Endothelial cell of umbilical vein (primary cell): ENCODE measurements around the gene PSTPIP1. TPM values are rescaled to one million over a fixed set of nuclear protein-coding genes. Genes with fewer than 3 reads are reported as not detected.

ENCODE experiments used
- BruUV-seq: library from RNA; stranded (reverse); fragments of 400-500 nt; replicated peaks from 2 replicates; lab custom pipeline; 2021; lab: Mats Ljungman, UMichigan
- CTCF ChIA-PET: fragments of 300-600, 350-600 bp; sonication (Branson Sonifier 250); formaldehyde crosslinking; loops from one replicate; lab custom pipeline; 2021; ENCODE audit warnings: antibody characterized with exemption, inconsistent platforms; lab: Charles Lee
- POLR2A ChIA-PET: fragments of 300-600, 350-600 bp; sonication (Branson Sonifier 250); formaldehyde crosslinking; loops from one replicate; lab custom pipeline; 2021; ENCODE audit warnings: antibody characterized with exemption, inconsistent platforms; lab: Charles Lee
- DNase-seq: peaks from one replicate; pipeline ENCODE4 v3.0.0-alpha.2; 2011; ENCODE audit warnings: low read depth, low spot score
- FAIRE-seq: peaks from 2 replicates; lab custom pipeline; 2011; peaks lifted over from hg19 to GRCh38; lab: Jason Lieb, UNC
- H2AFZ ChIP-seq: 2 replicates; pipeline ENCODE4 v1.6.0; 2012; ENCODE audit warnings: low read depth, low read length, control low read depth, inconsistent platforms
- H3K27ac ChIP-seq: 2 replicates; pipeline ENCODE4 v1.5.1; 2011; ENCODE audit warnings: low read depth, mild to moderate bottlenecking, control low read depth, low read length, moderate library complexity; ENCODE audit not compliant: insufficient read depth
- H3K27me3 ChIP-seq, 2 experiments: 2 replicates each; pipeline versions ENCODE4 v1.6.0 to v1.6.1; 2011; ENCODE audit warnings: low read length in 2 of 2, mixed read lengths in 1 of 2; ENCODE audit not compliant: control insufficient read depth in 2 of 2, insufficient read depth in 2 of 2
- H3K36me3 ChIP-seq, 2 experiments: 2 replicates in 1 of 2; 3 replicates in 1 of 2; pipeline ENCODE4 v1.5.1; 2011; ENCODE audit warnings: low read length in 2 of 2, mild to moderate bottlenecking in 1 of 2, moderate library complexity in 1 of 2; ENCODE audit not compliant: control insufficient read depth in 2 of 2, insufficient read depth in 2 of 2; ENCODE audit errors: extremely low read depth in 1 of 2
- H3K4me1 ChIP-seq: 3 replicates; pipeline ENCODE4 v1.5.1; 2011; ENCODE audit warnings: mild to moderate bottlenecking, low read length; ENCODE audit not compliant: control insufficient read depth, insufficient read depth; ENCODE audit errors: extremely low read depth
- H3K4me2 ChIP-seq: 2 replicates; pipeline ENCODE4 v1.6.1; 2011; ENCODE audit warnings: low read length, control low read depth, mixed read lengths; ENCODE audit not compliant: insufficient read depth
- H3K4me3 ChIP-seq, 3 experiments: fragments of 200-600 bp in 1 of 3; sonication (generic), shearing (Covaris generic) in 1 of 3; replicated peaks in 1 of 3; 2 replicates each; pipeline ENCODE4 v1.5.1; 2011 to 2016; ENCODE audit warnings: control low read depth in 3 of 3, low read length in 3 of 3, mild to moderate bottlenecking in 2 of 3, inconsistent platforms in 1 of 3, low read depth in 1 of 3, moderate library complexity in 1 of 3; ENCODE audit not compliant: insufficient read depth in 1 of 3
- H3K79me2 ChIP-seq: 2 replicates; pipeline ENCODE4 v1.6.0; 2012; ENCODE audit warnings: low read length, inconsistent platforms; ENCODE audit not compliant: control insufficient read depth, insufficient read depth
- H3K9ac ChIP-seq: replicated peaks from 2 replicates; pipeline ENCODE3; 2011; ENCODE audit warnings: low read length, control low read depth; ENCODE audit not compliant: insufficient read depth; ENCODE audit errors: extremely low read depth
- H3K9me1 ChIP-seq: replicated peaks from 3 replicates; pipeline ENCODE4 v1.6.0; 2011; ENCODE audit warnings: mild to moderate bottlenecking, low read length; ENCODE audit not compliant: control insufficient read depth, insufficient read depth; ENCODE audit errors: extremely low read depth
- H3K9me3 ChIP-seq: replicated peaks from 2 replicates; pipeline ENCODE4 v1.5.1; 2012; ENCODE audit warnings: low read length, inconsistent platforms; ENCODE audit not compliant: control insufficient read depth, insufficient read depth
- H4K20me1 ChIP-seq: replicated peaks from 2 replicates; pipeline ENCODE3; 2011; ENCODE audit warnings: mild to moderate bottlenecking, low read length; ENCODE audit not compliant: control insufficient read depth, insufficient read depth; ENCODE audit errors: extremely low read depth
- EZH2 ChIP-seq: IDR thresholded peaks from 2 replicates; pipeline ENCODE4 v1.6.1; 2012; ENCODE audit warnings: borderline replicate concordance, low read depth, mild to moderate bottlenecking, moderate library complexity, low read length, inconsistent platforms; ENCODE audit not compliant: severe bottlenecking
- GATA2 ChIP-seq: IDR thresholded peaks from 2 replicates; pipeline ENCODE4 v1.7.0; 2011; ENCODE audit warnings: low read depth, mild to moderate bottlenecking, moderate library complexity, mixed read lengths, low read length; ENCODE audit not compliant: insufficient read length, insufficient read depth
- JUN ChIP-seq: IDR thresholded peaks from 2 replicates; pipeline ENCODE4 v1.6.1; 2011; ENCODE audit warnings: borderline replicate concordance, low read depth; ENCODE audit not compliant: insufficient read length, insufficient read depth
- MYC ChIP-seq: IDR thresholded peaks from one replicate; pipeline ENCODE4 v1.6.1; 2011; ENCODE audit warnings: mild to moderate bottlenecking, low read depth, low read length
- POLR2A ChIP-seq: IDR thresholded peaks from 2 replicates; pipeline ENCODE4 v1.6.1; 2012; ENCODE audit warnings: low read depth, mild to moderate bottlenecking, control low read depth, low read length
- POLR2AphosphoS5 ChIP-seq: IDR thresholded peaks from 2 replicates; pipeline ENCODE4 v1.6.1; 2012; ENCODE audit warnings: low read depth, mild to moderate bottlenecking, control low read depth, low read length, moderate library complexity; ENCODE audit not compliant: insufficient read depth
- dilution Hi-C: fragments of 300-500 bp; cut with MboI; formaldehyde crosslinking; loops from one replicate; pipeline ENCODE4 v1.15.0; 2019; ENCODE audit warnings: low sequenced_read_pairs; ENCODE audit not compliant: extremely low pct_ligation_motif_present
- intact Hi-C: fragments of 100-400 bp; cut with micrococcal nuclease; formaldehyde crosslinking; loops from one replicate; pipeline ENCODE4 v1.10.0; 2022
- polyA plus RNA-seq, 4 experiments: library from polyadenylated mRNA; depleted of rRNA in 3 of 4; stranded (reverse) in 3 of 4; unstranded in 1 of 4; fragments of >200 nt; gene quantifications; 2 replicates each; pipeline versions ENCODE4 v1.2.1 to v1.2.3, GENCODE V29; 2011 to 2012; ENCODE audit warnings: missing spikeins in 1 of 4
- total RNA-seq: library from RNA; stranded (reverse); gene quantifications from 2 replicates; pipeline ENCODE4 v1.2.3, GENCODE V29; 2021
- TF ChIP-seq, protein P1 (sequence below), 2 donors: IDR thresholded peaks; 1 replicate in 1 of 2; 2 replicates in 1 of 2; pipeline ENCODE4 v1.5.1; 2011; ENCODE audit warnings: low read length in 2 of 2, mild to moderate bottlenecking in 2 of 2, moderate library complexity in 2 of 2, control low read depth in 1 of 2, inconsistent platforms in 1 of 2, low read depth in 1 of 2; ENCODE audit not compliant: insufficient read depth in 1 of 2; ENCODE audit errors: extremely low read depth in 1 of 2
- TF ChIP-seq, protein P2 (sequence below): IDR thresholded peaks from 2 replicates; pipeline ENCODE4 v1.6.1; 2011; ENCODE audit not compliant: insufficient read depth, insufficient read length

The PSTPIP1 gene
- total and polyA plus RNA-seq, 2 donors (not counting 3 experiments of a cell fraction or from before 2014, with no cell fraction given), result not detected

DNA sequence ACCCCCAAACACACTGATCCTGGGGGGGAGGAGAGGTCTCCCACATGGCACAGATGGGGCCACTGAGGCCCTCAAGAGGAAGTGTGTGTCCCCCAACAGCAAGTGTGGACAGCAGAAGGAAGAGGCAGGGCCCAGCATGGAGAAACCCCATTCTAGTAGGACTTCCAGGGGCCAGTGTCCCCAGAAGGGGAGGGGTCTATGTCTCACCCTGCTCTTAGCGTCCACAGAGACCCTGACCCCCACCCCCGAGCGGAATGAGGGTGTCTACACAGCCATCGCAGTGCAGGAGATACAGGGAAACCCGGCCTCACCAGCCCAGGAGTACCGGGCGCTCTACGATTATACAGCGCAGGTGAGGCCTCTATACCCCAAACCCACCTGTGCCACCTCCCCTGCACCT lies 40.7 kb downstream of the PSTPIP1 start:
- DNase-seq, result no peak
- no peaks in the 10 kb centered on the region for H3K79me2 ChIP-seq
- H3K4me3 ChIP-seq, result no peak overlapping the region
- ChIA-PET POLR2A (no interaction called here), CTCF (interaction anchor here (0.7 to 3.3 kb wide), 24 partner anchors 9 to 786 kb away, joined by 3 to 37 read pairs (median 4); partner anchors contain the start of gene TSPAN3)
- no peaks in the 10 kb centered on the region for H3K4me1 ChIP-seq
- H2AFZ ChIP-seq, result no peak overlapping the region
- H3K36me3 ChIP-seq, result peaks cover 0 to 4% of the 10 kb centered on the region in 2 experiments
- no peaks in the 10 kb centered on the region for H3K9me3 ChIP-seq
- no peak overlapping the region for H3K27ac ChIP-seq
- H3K9ac ChIP-seq, result no peak overlapping the region
- H3K27me3 ChIP-seq, result no peaks in the 10 kb centered on the region
- dilution Hi-C loops (no loop called here), intact Hi-C loops (loop anchor here (2.0 kb wide), 1 partner anchor 35 kb away; the partner anchor contains the start of gene TSPAN3)
- no peak overlapping the region for H3K4me2 ChIP-seq
- H4K20me1 ChIP-seq, result no peaks in the 10 kb centered on the region
- no peaks in the 10 kb centered on the region for H3K9me1 ChIP-seq
- TF ChIP-seq EZH2, result no peak
- no peak for TF ChIP-seq MYC
- TF ChIP-seq GATA2, result no peak
- TF ChIP-seq POLR2AphosphoS5, result no peak
- no peak for FAIRE-seq
- BruUV-seq, result no TSS peak

DNA sequence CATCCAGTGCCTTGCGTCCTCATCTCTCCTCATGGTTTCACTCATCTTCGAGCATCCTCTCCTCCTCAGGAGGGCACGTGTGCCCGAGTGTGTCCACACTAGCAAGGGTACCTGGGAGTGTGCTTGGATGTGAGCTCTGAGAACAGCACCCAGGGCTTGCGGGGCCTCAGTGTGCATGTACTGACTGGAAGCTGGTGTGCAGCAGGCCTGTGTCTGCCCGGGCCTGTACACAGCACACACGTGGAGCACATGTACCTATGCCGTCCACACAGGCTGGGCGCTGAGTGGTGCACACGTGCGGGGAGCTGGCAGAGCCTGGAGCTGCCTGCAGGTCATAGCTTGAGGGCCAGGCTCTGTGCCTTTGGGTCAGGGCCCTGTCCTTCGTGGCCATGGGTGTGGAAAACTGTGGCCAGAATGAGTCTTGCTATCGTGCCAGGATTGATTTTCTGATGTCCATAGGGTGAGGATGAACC lies 41.1 kb downstream of the PSTPIP1 start:
- no peak overlapping the region for H2AFZ ChIP-seq
- no peaks in the 10 kb centered on the region for H3K4me1 ChIP-seq
- BruUV-seq, result no TSS peak
- DNase-seq (no peak), FAIRE-seq (no peak)
- H3K79me2 ChIP-seq, result no peaks in the 10 kb centered on the region
- H4K20me1 ChIP-seq, result no peaks in the 10 kb centered on the region
- H3K27me3 ChIP-seq, result no peaks in the 10 kb centered on the region
- H3K4me3 ChIP-seq, result no peak overlapping the region
- TF ChIP-seq JUN, result no peak
- no peak for TF ChIP-seq MYC
- TF ChIP-seq GATA2, result no peak
- no peak for TF ChIP-seq POLR2A
- TF ChIP-seq EZH2, result no peak
- TF ChIP-seq, protein P1, sequence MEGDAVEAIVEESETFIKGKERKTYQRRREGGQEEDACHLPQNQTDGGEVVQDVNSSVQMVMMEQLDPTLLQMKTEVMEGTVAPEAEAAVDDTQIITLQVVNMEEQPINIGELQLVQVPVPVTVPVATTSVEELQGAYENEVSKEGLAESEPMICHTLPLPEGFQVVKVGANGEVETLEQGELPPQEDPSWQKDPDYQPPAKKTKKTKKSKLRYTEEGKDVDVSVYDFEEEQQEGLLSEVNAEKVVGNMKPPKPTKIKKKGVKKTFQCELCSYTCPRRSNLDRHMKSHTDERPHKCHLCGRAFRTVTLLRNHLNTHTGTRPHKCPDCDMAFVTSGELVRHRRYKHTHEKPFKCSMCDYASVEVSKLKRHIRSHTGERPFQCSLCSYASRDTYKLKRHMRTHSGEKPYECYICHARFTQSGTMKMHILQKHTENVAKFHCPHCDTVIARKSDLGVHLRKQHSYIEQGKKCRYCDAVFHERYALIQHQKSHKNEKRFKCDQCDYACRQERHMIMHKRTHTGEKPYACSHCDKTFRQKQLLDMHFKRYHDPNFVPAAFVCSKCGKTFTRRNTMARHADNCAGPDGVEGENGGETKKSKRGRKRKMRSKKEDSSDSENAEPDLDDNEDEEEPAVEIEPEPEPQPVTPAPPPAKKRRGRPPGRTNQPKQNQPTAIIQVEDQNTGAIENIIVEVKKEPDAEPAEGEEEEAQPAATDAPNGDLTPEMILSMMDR (IDR thresholded peaks at IDR 0.05; ENCODE audit: extremely low read depth in 1 of 2, insufficient read depth in 1 of 2, low read depth in 1 of 2, low read length in 2 of 2), result no peak
- TF ChIP-seq, protein P2, sequence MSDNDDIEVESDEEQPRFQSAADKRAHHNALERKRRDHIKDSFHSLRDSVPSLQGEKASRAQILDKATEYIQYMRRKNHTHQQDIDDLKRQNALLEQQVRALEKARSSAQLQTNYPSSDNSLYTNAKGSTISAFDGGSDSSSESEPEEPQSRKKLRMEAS, result no peak
- POLR2A ChIA-PET, result no interaction called here
- H3K36me3 ChIP-seq, result peaks cover 0 to 4% of the 10 kb centered on the region in 2 experiments
- intact Hi-C loops, result loop anchor here (2.0 kb wide), 1 partner anchor 35 kb away; the partner anchor contains the start of gene TSPAN3
- no peaks in the 10 kb centered on the region for H3K9me3 ChIP-seq
- no peak overlapping the region for H3K9ac ChIP-seq
- no peak overlapping the region for H3K27ac ChIP-seq
- H3K9me1 ChIP-seq, result no peaks in the 10 kb centered on the region
- dilution Hi-C loops, result no loop called here
- CTCF ChIA-PET, result interaction anchor here (0.8 to 3.3 kb wide), 11 partner anchors 10 to 510 kb away, joined by 3 to 18 read pairs (median 5); partner anchors contain the start of gene TSPAN3
- H3K4me2 ChIP-seq, result no peak overlapping the region
